ENCODE measurements around the gene RSU1.

- TF ChIP-seq RFX5 (IDR thresholded peaks at IDR 0.05; ENCODE audit: low read depth, low read length): no peak
- no peak for TF ChIP-seq NR2F1 (conservative IDR thresholded peaks at IDR 0.05)
- TF ChIP-seq MLLT1 (IDR thresholded peaks at IDR 0.05): no peak
- no peak for TF ChIP-seq NFXL1 (IDR thresholded peaks at IDR 0.05; ENCODE audit: borderline replicate concordance)
- TF ChIP-seq POLR2A (IDR thresholded peaks at IDR 0.05; ENCODE audit: low read depth, low read length): no peak
- TF ChIP-seq NR2C2 (IDR thresholded peaks at IDR 0.05; ENCODE audit: borderline replicate concordance, control insufficient read depth, insufficient read length, low read depth): no peak
Measured at GRCh38 chr10:16804123-16804522, 13.1 kb downstream of the RSU1 start.
